ENCODE data around the gene TCIRG1.
"Not testable (repeated sequence)": the region's sequence is repeated elsewhere in the genome, so short reads cannot be mapped to it uniquely, and the experiment has no call there.

The TCIRG1 gene

GRCh38 chr11:68038718-68039525 is at the start of gene TCIRG1:
TCIRG1 (plus strand) TSS chr11:68039025; CDS start chr11:68041272, 2,247 bp downstream.
- peak; percentile 89 for DNase-seq

- DNase-seq, result peak; percentile 56
These were observed 48.1 kb upstream of the TCIRG1 start for GRCh38 chr11:67990546-67991346.

GRCh38 chr11:67991347-67992121 is 47.3 kb upstream of the TCIRG1 start:
- not testable (repeated sequence) for DNase-seq

- not testable (repeated sequence) for DNase-seq
These were observed 45.0 kb upstream of the TCIRG1 start for GRCh38 chr11:67993821-67994220.

- not testable (repeated sequence) for DNase-seq
These were observed 44.4 kb upstream of the TCIRG1 start for GRCh38 chr11:67994387-67994786.

GRCh38 chr11:67995129-67995528 is 43.7 kb upstream of the TCIRG1 start:
- not testable (repeated sequence) for DNase-seq

- not testable (repeated sequence) for DNase-seq
These were observed 43.2 kb upstream of the TCIRG1 start for GRCh38 chr11:67995579-67995978.

- DNase-seq, result no peak
These were observed 42.8 kb upstream of the TCIRG1 start for GRCh38 chr11:67996051-67996450.

GRCh38 chr11:67996622-67997474 is 42.0 kb upstream of the TCIRG1 start:
- peak; percentile 91 for DNase-seq

- DNase-seq, result no peak
These were observed 41.3 kb upstream of the TCIRG1 start for GRCh38 chr11:67997475-67997921.

GRCh38 chr11:67998150-67999045 is 40.4 kb upstream of the TCIRG1 start:
- no peak for DNase-seq

- DNase-seq, result no peak
These were observed 39.6 kb upstream of the TCIRG1 start for GRCh38 chr11:67999201-67999629.

- no peak for DNase-seq
These were observed 39.1 kb upstream of the TCIRG1 start for GRCh38 chr11:67999704-68000103.

- peak; percentile 75 for DNase-seq
These were observed 36.3 kb upstream of the TCIRG1 start for GRCh38 chr11:68002575-68002937.

GRCh38 chr11:68002938-68003845 is 35.6 kb upstream of the TCIRG1 start:
- peak; percentile 51 for DNase-seq

GRCh38 chr11:68003846-68004550 is 34.8 kb upstream of the TCIRG1 start, which contains the start of gene UNC93B1:
UNC93B1 (minus strand) TSS chr11:68004097; CDS start chr11:68004043, 54 bp downstream.
- peak; percentile 94 for DNase-seq

GRCh38 chr11:68004551-68005335 is 34.1 kb upstream of the TCIRG1 start:
- no peak for DNase-seq

GRCh38 chr11:68006606-68007166 is 32.1 kb upstream of the TCIRG1 start:
- no peak for DNase-seq

Measured in inflammatory macrophage treated with lipopolysaccharide for 4 hours (primary cell).